CD4-positive, alpha-beta T cell treated with Interleukin-21 for 1 hour (primary cell): ENCODE results near the gene STK11IP.

Source experiments
- DNase-seq: peaks from one replicate; pipeline ENCODE4 v3.0.0-alpha.2; 2020

Gene STK11IP

DNA sequence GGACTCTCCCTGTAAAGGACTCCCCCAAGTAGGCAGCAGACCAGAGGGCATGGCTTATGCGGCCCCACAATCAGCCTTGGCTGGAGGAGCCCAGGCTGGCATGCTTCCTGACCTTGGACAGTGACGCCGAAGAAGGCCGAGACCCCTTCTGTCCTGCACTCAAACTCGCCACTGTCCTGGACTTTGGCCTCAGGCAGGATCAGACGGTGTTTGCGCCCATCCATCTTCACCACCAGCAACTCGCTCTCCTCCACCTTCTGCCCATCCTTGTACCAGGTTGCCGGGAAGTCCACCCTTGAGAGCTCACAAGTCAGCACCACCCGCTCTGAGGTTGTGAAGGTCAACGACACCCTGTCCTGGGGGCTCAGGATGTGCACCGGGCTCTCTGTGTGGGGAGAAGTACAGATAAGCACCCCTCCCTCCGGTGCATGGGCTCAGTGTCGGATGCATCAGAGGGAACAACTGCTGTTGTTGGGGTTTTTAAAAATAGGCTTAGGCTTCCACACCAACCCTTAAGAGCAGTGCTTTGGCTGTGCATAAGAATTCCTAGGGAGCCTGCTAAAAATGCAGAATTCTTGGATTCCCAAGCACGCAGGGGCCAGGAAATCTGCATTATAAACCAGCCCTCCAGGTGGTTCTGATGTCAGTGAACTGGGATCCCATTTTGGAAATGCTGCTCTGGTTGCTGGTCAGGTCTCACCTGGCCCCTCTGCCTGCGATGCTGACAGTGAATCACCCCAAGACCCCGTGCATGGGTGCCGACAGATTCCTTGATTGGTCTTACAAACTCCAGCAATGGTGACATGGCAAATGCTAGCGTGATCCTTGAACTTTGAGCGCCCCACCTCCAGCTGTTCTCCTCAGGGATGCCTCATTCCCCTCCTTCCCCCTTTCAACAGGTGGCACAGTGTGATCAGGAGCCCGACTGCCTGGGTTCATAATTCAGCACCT is 32.3 kb upstream of the STK11IP start:
- DNase-seq: no peak

DNA sequence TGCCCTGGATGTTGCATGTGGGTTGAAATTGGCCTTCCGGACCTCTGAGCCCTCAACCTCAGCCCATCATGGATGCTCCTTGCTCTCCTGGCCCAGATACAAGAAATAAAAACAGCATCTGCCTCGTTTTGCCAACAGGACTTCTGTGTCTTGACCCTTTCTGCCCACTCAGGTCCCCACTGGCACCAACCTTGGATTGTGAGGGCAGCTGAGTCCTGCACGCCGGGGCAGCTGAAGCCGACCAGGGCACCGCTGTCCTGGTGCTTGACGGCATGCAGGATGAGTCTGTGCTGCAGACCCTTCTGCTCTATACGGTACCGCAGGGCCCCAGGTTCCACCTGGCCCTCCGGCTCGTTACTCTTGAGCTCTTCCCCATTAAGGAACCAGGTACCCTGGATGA is 31.0 kb upstream of the STK11IP start:
- DNase-seq: no peak

DNA sequence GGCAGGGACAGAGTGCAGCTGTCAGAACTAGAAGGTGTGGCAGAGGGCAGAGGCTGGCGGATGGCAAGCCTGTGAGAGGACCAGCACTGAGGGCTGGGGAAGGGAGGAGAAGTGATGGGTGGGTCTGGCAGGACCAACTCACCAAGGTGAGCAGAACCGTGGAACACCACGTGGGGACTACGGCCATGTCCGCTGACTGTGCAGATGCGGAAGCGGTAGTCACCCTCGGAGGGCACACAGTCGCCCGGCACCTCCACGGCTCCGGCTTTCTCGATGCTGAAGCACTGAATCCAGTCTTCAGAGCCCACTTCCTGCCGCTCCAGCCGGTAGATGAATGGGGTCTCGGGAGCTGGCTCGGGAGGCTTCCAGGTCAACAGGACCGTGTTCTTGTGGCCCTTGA is 30.5 kb upstream of the STK11IP start:
- no peak for DNase-seq

DNA sequence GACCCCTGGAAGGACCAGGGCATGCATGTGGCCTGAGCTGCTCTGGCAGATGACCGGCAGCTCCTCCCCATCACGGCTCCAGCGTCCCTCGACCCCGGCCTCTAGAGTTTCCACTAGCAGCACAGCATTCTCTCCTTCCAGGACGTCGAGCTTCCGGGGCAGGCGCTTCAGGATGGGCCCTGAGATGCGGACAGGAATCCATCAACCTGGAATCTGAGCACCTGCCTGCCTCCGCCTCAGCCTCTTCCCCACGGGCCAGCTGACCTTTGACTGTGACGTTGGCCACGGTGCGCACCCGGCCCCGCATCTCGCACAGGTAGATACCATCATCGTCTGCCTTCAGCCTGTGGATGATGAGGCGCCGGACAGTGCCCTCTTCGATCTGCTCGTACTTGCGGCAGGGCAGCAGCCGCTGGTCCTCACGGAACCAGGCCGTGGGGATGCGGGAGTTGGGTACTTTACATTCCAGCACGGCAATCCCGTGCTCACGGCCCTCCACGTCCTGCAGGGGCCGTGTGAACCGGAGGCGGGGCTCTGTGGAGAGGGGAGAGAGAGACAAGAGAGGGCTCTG is 29.8 kb upstream of the STK11IP start:
- DNase-seq: no peak

DNA sequence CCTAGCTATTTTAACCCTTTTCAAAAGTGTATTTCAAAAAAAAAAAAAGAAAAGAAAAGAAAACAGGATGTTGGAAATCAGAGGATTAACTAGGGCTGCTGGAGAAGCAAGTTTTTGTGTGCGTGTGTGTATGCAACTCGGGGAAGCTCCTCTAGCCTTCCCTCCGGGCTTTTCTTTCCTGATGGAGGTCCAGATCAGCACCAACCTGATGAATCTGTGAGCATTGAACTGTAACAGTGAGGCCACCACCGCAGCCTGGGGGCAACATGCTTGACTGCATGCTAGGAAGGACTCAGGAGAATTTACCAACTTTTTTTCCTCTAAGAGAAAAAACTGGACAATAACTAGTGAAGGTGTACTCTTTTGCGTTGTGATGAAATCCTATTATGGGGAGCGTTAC is 28.6 kb upstream of the STK11IP start:
- DNase-seq: no peak

DNA sequence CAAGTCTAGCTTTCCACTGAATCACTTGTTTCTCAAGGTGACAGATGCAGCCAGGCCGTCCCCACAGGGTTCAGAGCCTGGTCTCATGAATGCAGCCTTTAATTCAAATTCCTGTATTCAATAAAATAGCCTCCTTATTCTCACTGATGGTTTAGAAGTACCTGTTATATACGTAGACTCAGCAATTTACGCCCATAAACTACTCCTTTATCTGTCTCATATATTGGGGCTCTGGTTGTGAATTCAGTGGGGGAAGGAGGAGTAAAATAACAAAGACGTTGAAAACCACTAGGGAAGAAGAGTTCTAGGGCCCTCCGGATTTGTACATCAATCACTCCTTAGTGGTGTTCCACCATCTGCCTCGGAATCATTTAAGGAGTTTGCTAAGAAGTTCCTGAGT is 28.0 kb upstream of the STK11IP start:
- DNase-seq: no peak

DNA sequence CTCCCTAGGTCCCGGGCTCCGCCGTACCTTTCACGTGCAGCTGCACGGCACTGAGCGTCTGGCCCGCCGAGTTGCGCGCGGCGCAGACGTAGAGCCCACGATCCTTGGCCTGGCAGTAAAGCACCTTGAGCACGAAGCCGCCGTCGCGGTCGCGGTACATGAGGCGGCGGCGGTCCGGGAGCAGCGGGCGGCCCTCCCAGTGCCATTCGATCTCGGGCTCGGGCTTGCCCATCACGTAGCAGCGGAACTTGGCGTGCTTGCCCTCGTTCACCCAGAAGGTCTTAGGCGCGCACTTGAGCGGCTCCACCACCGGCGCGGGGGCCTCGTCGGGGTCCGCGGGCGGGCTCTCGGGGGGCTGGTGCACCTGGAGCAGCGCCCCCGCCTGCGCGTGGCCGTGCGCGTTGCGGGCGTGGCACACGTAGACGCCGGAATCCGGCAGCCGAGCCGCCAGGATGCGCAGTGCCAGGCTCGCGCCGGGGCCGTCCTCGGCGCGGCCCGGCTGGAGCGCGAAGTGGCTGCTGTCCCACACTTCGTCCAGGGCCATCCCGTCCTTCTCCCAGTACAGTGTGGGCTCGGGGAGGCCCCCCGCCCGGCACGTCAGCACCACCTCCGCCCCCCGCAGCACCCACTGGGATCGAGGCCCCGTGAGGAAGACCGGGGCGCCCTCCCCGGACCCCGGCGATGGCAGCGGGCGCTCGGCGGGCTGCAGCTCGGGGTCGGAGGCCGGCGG is 27.3 kb upstream of the STK11IP start:
- DNase-seq: no peak

DNA sequence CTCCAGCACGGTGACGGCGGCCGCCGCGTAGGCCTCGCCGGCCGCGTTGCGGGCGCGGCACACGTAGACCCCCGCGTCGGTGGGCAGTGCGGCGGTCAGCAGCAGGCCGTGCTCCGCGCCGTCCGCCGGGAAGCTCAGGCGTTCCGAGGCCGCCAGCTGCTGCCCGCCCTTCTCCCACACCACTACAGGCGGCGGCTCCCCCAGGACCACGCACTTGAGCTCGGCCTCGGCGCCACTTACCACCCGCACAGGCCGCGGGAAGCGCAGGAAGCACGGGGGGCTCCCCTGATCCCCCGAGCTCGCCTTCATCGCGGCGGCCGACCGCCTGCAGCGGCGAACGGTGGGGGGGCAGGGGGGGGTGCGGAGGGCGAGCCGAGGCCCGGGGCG is 26.7 kb upstream of the STK11IP start:
- DNase-seq: no peak

DNA sequence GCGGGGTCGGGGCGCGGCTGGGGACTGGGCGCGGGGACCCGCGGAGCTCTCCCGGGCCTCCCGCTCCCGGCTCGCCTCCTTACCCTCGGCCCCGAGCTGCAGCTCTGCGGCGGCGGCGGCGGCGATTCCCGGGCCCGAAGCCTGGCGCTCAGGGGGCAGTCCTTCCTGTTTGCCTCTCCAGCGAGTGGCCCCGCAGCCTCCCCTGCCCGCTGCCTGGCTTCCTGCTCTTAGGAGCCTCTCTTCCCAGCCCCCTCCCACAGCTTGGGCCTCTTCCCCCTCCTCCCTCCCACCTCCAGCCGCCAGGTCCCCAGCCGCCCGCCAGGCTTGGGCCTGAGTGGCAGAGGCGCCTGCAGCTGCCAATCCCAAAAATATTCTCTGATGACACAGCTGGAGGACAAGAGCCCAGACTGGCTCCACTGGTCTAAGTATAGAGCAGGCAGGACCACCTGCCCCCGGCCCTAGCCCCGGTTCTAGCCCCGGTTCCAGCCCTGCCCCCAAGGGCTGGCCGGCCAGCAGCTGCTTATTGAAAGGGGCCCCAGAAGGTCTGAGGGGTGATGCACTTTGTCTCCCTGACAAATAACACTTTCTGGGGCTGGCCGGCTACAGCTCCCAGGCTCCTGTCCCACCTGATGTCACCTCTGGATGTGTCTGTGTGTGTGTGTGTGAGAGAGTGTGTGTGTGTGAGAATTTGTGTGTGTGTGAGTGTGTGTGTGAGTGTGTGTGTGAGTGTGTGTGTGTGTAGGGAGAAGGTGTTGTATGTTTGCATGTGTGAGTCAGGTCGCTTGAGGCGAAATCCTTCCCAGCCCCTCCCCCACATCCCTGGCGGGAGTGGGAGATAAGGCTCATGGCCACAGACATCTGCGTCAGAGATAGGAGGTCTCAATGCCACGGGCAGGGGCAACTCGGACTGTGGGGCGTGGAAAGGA is 26.1 kb upstream of the STK11IP start, which contains the start of gene OBSL1:
Gene OBSL1 (minus strand): TSS at position 229 of the 926 bp plus-strand sequence. CDS start 307 bp downstream, outside the sequence.
- DNase-seq: no peak

DNA sequence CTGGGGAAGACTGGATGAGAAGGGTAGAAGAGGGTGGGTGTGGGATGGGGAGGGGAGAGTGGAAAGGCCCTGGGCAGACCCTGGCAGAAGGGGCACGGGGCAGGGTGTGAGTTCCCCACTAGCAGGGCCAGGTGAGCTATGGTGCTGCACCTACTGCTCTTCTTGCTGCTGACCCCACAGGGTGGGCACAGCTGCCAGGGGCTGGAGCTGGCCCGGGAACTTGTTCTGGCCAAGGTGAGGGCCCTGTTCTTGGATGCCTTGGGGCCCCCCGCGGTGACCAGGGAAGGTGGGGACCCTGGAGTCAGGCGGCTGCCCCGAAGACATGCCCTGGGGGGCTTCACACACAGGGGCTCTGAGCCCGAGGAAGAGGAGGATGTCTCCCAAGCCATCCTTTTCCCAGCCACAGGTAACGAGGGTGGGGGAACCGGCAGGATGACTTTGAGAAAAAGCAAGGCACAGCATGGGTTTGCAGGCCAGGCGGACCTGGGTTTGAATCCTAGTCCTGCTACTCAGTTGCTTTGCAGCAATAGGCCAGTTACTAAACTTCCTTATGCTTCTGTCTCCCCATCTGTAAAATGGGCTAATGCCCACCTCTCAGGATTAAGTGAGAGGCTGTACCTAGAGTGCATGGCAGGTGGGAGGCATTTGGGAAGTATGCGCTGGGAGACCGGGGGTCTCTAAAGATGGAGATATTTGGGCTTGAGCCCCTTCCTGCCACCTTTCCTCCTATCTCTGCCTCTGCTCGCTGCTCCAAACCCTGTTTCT is 25.2 kb upstream of the STK11IP start, which contains the start of gene INHA:
Gene INHA (plus strand): TSS at position 74 of the 765 bp plus-strand sequence. CDS start 65 bp downstream, at position 139.
- no peak for DNase-seq

DNA sequence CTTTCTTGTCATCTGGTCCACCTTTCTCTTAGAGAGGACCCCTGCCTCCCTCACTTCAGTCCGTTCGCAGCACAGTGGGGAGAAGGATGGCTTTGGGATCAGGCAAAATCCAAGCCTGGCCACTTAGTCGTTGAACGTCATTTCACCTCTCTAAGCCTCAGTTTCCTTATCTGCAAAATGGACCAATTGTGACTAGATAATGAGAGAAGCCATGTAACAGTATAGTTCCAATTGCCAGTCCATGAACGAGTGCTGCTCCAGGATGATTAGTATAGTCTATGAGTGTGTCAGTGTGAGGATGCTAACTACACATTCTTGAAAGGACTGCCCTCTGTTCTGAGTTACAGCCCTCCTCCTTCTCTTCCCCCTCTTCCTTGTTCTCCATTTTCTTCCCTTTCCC is 24.5 kb upstream of the STK11IP start:
- DNase-seq: no peak

DNA sequence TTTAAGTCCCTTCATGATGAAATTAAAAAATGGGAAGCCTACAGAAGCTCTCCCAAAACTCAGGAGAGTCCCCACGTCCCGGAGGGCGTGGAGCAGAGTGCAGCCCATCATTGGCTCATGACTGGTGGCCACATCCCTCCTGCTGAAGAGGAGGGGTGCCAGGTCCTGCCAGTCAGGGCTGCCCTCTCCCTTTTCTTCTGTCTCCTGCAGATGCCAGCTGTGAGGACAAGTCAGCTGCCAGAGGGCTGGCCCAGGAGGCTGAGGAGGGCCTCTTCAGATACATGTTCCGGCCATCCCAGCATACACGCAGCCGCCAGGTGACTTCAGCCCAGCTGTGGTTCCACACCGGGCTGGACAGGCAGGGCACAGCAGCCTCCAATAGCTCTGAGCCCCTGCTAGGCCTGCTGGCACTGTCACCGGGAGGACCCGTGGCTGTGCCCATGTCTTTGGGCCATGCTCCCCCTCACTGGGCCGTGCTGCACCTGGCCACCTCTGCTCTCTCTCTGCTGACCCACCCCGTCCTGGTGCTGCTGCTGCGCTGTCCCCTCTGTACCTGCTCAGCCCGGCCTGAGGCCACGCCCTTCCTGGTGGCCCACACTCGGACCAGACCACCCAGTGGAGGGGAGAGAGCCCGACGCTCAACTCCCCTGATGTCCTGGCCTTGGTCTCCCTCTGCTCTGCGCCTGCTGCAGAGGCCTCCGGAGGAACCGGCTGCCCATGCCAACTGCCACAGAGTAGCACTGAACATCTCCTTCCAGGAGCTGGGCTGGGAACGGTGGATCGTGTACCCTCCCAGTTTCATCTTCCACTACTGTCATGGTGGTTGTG is 23.0 kb upstream of the STK11IP start:
- no peak for DNase-seq

DNA sequence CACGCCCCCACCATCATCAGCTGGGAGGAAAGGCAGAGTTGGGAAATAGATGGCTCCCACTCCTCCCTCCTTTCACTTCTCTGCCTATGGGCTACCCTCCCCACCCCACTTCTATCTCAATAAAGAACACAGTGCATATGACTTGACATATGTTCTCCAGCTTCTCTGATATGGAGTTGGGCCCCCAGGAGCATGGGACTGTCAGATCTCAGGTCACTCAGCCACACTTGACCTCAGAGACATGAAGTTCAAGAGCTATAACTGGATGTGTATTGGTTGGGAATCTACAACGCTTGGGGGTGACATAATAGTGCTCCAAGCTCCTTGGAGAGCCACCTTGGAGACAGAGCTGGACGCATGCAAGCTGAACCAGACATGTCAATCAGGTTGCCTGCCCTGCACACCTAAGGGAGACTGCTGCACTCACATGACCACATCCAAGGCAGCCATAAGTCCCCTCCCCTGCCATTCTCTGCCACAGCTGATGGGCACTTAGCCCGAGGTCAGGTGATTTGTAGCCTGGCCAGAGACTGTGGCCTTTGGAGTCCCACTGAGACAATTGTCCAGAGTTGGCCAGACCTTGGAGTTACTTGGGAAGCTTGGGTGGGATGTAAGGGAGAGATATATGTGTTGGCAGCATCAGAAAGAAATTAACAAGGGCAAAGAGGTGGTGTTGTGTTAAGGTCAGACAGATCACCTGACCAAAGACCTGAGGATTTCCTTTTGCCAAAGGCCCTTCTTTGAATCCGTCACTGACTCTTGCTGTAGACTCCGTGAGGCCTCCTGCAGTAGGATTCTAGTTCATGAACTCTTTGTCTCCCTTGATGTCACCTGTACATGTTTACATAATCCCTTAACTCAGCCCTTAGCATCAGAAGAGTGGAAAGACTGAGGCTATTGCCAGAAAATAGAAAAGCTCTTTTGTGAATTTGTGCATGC is 21.8 kb upstream of the STK11IP start:
- DNase-seq: no peak

DNA sequence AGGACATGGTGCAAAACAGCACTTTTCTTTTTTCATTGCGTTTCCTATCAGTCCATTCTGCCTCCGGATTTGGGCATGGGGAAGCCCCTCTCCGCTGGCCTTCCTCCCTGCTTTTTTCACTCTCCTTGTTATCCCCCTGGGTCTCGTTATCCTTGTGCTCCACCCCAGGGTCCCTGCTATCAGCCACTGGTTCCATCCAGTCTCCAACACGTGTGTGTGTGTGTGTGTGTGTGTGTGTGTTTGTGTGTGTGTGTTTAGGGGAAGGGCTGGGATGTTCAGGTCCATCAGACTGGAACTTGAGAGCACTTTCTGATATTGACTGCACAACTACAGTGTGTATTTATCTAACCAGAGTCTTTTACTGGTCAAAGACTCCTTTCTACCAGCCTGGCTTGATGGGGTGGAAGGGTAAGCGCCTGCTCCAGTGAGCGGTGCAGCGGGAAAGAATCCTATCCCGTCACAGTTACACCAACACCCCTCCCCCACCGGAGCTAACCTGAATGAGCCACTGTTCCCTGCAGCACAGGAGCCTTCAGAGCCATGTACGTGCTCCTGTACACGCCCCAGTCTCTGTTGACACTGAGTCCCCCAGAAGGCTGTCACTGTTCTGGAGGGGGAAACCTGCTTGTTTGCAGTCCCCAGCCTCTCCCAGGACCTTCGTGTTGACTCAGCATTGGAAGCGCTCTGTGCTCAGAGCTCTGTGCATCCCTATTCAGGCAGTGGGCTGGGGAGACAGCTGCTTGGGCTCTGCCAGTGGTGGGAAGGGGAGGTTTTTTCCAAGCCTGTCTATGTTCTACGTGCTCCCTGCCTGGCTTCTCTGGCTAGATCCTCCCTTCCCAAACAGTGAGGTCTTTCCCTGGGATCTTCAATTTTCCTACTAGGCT is 20.9 kb upstream of the STK11IP start:
- DNase-seq: no peak

DNA sequence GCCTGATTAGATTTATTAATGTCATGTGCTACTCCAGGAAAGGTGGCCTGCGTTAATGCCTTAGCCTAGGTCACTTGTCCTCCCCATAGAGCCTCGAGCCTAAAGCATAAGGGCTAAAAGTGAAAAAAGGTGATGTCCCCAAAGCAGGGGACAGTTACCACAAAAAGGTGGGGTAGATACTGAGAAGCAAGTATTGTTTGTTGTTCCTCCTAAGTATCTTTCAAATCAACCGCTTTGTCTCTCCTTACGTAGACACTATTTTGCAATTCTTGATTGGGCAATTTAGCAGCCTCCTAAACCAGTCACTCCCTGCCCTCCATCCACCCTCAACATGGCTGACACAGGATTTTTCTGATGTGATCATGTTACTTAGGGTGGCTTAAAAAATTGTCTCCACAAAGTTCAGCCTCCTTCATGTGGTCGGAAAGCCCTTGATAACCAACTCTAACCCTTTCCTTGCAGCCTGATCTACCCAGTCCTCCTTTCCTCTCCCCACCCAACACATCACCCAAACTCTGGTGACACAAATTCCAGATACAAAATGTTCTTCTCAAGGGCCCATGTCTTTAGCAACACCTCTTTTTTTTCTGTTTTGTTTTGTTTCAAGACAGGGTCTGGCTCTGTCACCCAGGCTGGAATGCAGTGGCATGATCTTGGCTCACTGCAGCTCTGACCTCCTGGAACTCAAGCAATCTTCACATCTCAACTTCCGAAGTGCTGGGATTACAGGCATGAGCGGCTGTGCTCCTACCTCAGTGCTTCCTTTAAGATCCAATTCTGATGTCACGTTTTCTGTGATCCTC is 18.6 kb upstream of the STK11IP start:
- DNase-seq: no peak

DNA sequence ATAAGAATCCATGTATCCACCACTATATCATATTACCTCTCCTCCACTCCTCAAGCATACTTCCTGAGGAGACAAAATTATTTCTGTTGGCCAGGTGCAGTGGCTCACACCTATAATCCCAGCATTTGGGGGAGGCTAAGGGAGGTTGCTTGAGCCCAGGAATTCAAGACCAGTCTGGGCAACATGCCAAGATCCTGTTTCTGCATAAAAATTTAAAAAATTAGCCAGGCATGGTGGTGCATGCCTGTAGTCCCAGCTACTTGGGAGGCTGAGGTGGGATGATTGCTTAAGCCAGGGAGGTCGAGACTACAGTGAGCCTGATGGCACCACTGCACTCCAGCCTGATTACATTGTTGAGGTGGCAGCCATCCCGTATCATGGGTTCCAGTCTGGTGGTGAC is 16.3 kb upstream of the STK11IP start:
- no peak for DNase-seq

DNA sequence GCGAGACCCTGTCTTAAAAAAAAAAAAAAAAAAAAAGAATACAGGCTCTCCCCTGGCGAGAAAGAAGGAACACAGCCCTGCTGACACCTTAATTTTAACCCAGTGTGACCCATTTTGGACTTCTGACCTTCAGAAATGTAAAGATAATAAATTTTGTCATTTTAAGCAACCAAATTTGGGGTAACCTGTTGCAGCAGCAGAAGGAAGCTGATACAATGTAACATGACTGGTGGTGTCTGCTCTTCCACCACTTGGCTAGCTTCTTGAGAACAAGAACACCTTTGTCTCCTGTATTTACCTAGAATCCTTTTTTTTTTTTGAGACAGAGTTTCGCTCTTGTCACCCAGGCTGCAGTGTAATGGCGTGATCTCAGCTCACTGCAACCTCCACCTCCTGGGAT is 6.6 kb upstream of the STK11IP start:
- no peak for DNase-seq

DNA sequence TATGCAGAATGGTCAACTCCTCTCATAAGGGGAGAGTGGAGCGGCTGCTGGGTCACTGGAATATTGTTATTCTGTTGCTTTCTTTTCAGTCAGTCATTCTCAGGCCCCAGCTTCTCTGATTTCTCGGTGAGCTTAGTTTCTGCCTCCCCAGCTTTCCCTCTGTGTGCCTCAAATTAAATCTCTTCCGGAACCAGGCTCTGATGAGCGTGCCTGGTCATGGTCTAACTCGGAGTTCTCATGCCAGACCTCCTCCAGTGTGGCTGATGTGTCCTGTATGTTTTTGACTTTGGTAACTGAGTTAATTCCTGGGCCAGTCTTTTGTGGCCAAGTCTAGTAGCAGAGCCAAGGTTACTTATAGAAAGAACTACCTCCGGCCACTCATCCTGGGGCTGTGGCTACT is 4.9 kb upstream of the STK11IP start:
- DNase-seq: no peak
